Activated effector memory CD4-positive, alpha-beta T cell treated with Interleukin-2 at 50 U/mL for 16 hours (primary cell): Measurements from ENCODE around the gene CHSY1.

ENCODE experiments used
- DNase-seq: peaks from one replicate; pipeline ENCODE4 v3.0.0-alpha.2; 2020

The CHSY1 gene

GRCh38 chr15:101185770-101186169 lies 66.1 kb downstream of the CHSY1 start:
- DNase-seq = no peak

GRCh38 chr15:101185336-101185735 lies 66.5 kb downstream of the CHSY1 start:
- DNase-seq = no peak

GRCh38 chr15:101184830-101185229 lies 67.0 kb downstream of the CHSY1 start:
- no peak for DNase-seq

GRCh38 chr15:101183931-101184305 lies 67.9 kb downstream of the CHSY1 start:
- no peak for DNase-seq

GRCh38 chr15:101183226-101183930 lies 68.5 kb downstream of the CHSY1 start:
- DNase-seq = no peak

DNA sequence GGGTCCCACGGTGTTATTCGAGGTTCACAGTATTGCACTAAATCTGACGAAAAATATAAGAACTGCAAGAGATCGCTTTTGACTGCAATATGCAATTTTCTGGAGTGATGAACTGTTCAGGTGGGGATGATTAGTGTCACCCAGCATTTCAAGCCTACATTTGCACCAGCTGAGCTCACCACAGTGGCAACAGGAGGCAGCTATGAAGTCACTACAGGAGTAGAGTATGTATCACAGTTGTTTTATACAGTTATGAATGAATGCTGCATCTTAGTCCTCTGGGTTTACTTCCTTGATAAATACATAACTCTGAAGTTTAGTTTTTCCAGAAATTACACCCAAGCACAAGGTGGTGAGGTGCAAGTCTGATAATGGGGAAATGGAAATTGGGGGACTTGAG lies 69.6 kb downstream of the CHSY1 start:
- DNase-seq = no peak

- DNase-seq = no peak
These were observed 70.5 kb downstream of the CHSY1 start for GRCh38 chr15:101181349-101181748.

GRCh38 chr15:101180620-101181307 lies 71.1 kb downstream of the CHSY1 start:
- no peak for DNase-seq

GRCh38 chr15:101179341-101180153 lies 72.3 kb downstream of the CHSY1 start:
- no peak for DNase-seq

DNA sequence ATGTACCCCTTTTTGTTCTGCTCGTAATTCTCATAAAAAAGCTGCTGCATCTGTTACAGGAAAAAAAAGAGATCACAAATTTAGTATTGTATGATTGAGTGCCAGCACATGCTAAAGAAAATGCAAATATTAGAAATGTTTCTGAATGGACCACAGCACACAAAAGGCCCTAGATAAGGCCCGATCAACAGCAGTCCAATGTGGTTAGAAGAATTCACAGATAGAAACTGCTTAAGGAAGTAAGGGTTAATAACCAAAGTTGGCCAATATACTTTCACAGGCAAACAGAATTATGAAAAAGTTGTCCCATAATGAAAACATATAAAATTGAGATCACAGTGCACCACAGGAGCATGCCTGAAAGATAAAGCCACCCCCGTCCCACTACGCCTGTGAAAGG lies 72.9 kb downstream of the CHSY1 start:
- DNase-seq = no peak

DNA sequence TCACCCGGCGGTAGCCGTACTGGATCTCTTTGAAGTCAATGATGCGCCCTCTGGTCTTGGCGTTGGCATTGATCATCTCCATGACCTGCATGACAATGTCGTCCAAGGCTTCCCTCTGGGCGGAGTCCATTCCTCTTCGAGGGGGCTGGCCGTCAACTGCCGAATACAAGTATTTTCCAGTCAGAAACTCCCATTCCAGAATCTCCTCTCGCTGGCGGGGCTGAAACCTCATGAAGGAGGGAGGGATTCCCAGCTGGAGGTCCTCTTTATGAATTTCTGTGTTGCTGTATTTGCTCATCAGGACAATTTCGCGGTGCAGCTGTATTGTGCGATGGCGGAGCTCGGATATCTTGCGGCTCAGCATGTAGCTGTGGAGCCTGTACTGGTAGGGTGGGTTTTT lies 73.4 kb downstream of the CHSY1 start:
- no peak for DNase-seq

DNA sequence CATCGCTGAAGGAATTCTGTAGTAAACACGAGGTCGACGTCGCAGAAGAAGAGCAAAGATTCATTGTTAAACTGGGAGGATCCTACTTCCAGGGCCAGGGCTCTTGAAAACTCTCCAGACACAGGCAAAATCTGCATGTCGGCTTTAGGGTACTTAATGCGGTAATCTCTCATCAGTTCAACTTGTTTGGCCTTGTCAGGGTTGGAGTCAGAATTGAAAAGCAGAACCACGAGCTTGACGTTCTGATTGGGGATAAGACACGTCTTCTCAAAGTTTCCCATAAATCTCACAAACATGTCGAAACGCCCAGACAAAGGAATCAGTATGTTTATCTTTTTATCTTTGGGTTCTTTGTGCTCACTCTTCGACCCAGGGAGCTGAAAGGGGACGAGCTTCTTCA lies 74.0 kb downstream of the CHSY1 start:
- no peak for DNase-seq

DNA sequence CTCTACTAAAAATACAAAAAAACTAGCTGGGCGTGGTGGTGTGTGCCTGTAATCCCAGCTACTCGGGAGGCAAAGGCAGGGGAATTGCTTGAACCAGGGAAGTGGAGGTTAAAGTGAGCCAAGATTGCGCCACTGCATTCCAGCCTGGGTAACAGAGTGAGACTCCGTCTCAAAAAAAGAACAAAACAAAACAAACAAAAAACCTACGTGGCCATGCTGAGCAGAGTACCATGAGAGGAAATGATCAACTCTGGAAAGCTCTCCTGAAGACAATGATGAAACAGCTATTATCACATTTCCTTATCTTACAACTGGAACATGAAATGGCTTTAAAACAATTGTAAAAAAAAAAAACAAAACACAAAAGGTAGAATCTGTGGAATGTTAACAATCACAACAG lies 75.2 kb downstream of the CHSY1 start:
- DNase-seq = no peak

DNA sequence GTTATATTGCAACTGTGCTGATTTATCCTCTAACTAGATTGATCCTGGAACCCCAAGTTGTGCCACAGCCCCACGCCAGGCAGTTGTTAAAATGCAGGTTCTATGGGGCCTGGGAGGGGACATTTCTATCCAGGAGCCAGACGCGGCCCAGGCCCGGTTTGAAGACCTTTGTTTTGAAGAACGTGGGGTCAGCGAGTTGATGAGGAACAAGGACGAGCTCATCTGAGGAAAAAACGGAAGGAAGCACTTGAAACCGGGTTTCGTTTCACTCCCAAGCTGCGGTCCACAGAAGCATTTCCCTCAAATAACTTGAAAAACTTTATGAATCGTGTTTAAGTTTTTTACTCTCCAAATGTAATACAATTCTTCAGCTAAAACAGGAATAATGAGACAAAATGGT lies 76.4 kb downstream of the CHSY1 start:
- no peak for DNase-seq

GRCh38 chr15:101174152-101174920 lies 77.5 kb downstream of the CHSY1 start:
- DNase-seq = no peak

DNA sequence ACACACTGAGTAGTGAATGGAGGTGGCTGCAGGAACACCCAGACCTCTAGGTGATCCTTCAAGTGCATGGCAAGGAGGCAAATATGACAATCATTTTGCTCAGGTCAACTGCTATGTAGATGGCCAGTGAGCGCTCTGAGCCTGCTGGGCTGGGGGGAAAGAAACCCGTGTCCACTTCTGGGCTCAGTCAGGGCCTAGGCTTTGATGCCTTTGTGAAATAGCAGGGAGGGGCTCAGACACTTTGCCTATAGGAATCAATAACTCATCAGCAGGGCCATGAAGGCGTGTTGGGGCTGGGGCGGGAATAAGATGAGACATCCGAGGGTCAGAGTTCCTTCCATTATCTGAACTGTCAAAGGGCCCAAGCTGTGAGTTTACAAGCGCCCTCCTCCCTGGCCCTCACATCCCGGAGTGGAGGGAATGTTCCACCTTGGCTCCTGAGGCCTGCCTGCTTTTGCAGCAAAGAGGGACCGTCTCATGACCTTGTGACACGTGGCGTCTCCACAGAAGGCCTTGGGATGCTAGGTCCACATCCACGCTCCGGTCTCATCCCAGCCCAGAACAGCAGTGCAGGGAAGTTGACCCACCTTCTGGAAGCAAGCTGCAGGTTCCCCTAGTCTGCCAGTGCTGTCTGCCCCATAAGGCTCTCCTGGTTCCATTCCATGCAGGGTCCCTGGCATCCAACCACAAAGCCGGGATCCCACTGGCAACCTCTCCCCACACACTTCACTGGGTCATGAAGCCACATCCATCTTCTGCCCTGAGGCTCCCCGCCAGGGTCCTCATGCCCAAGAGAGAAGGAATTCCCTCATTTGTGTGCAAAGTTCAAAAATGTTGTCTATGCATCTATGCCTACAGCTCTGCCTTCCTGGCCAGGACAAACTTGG lies 78.4 kb downstream of the CHSY1 start:
- DNase-seq = no peak

- no peak for DNase-seq
These were observed 79.3 kb downstream of the CHSY1 start for GRCh38 chr15:101172501-101173071.

DNA sequence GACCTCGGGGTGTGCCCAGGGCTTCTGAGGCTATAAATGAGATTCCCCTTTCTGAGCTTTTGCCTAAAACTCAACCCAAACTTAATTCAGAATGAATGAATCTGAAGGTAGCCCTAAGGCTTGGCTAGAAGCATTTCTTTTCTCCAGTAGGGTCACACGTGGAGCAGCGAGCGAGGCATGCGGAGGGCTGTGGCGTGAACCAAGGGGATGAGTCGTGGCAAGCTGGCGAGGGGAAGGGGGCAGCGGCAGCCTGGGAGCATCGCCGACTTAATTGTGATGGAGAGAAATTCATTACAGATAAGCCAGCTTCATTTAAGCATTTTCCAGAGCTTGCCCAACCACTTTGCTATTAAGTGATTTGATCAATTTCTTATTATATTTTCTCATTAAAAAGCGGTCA lies 79.9 kb downstream of the CHSY1 start:
- DNase-seq = no peak

- no peak for DNase-seq
These were observed 81.1 kb downstream of the CHSY1 start for GRCh38 chr15:101170568-101171350.

GRCh38 chr15:101169495-101170071 lies 82.3 kb downstream of the CHSY1 start:
- DNase-seq = no peak
